Measurements from ENCODE around the gene KCNJ11.

KCNJ11 gene

DNA sequence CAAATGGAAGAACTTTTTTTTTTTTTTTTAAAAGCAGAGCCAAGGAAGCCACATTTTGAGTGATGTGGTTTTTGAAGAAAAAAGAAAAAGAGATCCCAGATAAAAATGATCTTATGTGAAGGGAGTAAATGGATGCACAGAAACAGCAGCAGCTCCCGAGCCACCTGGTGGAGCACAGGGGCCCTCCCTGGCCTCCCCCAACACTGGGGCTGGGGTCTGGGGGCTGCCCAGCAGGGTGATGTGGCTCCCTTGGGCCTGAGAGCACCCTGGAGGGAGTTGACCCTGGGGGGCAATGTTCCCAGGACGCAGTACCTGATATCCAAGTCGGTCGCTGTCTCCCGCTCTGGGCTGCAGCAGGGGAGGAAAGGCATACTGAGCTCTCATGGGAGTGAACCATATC lies 26.5 kb upstream of the KCNJ11 start:
- H3K4me3 ChIP-seq (ENCODE audit: low read depth, low read length) = no peak overlapping the region

DNA sequence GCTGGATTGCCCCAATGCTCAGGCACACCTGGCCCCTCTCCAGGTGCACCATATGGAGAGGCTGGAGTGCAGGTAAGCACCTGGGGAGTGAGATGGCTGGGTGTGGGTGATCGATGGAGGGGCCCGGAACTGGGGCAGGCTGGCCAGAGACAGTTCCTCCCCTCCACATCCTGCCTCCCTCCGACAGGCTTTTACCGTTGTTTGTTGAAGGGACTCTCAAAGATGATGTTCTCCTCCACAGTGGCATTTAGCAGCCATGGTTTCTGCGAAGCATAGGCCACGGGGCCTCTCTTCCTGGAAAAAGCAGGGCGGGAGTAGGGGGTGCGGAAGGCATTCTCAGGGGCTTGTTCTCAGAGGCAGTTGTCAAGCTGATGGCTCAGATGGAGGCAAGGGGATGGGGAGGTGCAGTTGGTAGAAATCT lies 25.9 kb upstream of the KCNJ11 start:
- no peak for DNase-seq (ENCODE audit: low read depth)
- no peak overlapping the region for H3K4me3 ChIP-seq (ENCODE audit: low read depth, low read length)
- TF ChIP-seq, protein P1, sequence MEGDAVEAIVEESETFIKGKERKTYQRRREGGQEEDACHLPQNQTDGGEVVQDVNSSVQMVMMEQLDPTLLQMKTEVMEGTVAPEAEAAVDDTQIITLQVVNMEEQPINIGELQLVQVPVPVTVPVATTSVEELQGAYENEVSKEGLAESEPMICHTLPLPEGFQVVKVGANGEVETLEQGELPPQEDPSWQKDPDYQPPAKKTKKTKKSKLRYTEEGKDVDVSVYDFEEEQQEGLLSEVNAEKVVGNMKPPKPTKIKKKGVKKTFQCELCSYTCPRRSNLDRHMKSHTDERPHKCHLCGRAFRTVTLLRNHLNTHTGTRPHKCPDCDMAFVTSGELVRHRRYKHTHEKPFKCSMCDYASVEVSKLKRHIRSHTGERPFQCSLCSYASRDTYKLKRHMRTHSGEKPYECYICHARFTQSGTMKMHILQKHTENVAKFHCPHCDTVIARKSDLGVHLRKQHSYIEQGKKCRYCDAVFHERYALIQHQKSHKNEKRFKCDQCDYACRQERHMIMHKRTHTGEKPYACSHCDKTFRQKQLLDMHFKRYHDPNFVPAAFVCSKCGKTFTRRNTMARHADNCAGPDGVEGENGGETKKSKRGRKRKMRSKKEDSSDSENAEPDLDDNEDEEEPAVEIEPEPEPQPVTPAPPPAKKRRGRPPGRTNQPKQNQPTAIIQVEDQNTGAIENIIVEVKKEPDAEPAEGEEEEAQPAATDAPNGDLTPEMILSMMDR (IDR thresholded peaks at IDR 0.05; ENCODE audit: insufficient read depth, low read depth, low read length, missing control alignments) = no peak

More for the DNA sequence above, 26.5 kb upstream of the KCNJ11 start:
- no peak for DNase-seq (ENCODE audit: low read depth)
- TF ChIP-seq, protein P1 (IDR thresholded peaks at IDR 0.05; ENCODE audit: insufficient read depth, low read depth, low read length, missing control alignments) = no peak

DNA sequence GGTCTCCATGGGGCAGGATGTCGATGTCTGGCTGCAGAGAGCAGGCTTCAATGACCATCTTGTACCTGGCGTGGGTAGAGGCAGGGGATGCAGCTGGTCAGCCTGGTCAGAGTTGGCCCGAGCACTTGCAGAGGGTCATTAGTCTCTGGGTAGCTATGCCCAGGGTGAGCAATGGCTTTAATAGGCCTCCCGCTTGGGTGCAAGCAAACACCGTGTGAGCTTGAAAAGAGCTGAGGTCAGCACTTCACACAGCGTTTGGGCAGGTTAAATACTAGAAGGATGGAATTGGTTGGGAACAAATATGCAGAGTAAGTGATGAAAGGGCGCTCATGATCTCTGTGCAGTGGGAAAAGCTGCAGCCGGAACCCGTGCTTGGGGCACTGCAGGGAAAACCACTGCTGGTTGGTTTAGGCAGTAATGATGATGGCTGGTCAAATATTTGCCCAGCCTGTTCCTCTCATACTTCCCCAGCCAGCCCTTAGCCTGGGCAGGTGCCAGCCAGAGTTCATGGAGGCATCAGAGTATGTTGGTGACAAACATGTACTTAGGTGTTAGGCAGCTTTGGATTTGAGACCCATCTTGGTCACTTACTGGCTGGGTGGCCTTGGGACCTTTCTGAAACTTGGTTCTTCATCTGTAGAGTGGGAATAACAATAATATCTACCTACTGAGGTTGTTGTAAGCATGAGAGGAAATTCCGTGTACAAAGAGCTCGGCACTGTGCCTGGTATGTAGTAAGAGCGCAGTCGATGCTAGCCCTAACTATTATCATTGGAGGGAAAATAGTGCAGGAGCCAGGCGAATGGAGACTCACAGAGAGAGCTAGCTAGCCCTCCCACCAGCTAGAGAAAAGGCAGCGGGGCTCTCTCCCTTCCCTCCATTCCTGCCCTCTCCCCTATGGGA lies 25.2 kb upstream of the KCNJ11 start:
- TF ChIP-seq, protein P1 (IDR thresholded peaks at IDR 0.05; ENCODE audit: insufficient read depth, low read depth, low read length, missing control alignments) = no peak
- no peak overlapping the region for H3K4me3 ChIP-seq (ENCODE audit: low read depth, low read length)
- no peak for DNase-seq (ENCODE audit: low read depth)

DNA sequence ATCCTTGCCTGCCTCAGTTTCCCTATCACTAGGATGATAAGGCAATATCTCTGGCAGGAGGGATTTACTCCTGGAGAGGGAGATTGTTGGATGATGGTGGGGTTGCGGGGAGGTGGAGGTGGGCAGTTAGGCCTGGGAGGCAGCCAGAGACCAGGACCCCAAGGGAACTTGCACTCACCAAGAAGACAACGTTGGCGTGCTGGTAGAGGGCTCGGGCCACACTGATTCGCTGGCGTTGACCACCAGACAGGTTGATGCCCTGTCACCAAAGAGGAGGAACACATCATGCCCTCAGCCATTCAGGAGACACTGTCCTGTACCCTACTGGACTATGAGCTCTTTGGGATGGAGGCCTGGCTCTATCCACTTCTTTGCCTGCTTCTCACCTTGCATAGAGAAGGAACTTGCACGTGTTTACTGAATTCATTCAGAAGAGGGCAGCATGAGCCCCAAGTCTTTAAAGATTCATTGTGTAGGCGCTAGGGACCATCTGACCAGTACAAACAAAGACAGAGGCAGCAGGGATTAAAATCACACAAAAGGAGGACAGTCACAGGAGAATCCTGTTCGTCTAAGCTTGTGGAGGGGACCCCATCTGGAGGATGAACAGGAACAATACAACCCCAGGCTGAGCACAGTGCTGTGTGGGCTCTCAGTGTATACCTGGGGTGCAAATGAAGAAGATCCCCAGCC lies 24.2 kb upstream of the KCNJ11 start:
- TF ChIP-seq, protein P1 (IDR thresholded peaks at IDR 0.05; ENCODE audit: insufficient read depth, low read depth, low read length, missing control alignments) = no peak
- no peak for DNase-seq (ENCODE audit: low read depth)
- H3K4me3 ChIP-seq (ENCODE audit: low read depth, low read length) = no peak overlapping the region

DNA sequence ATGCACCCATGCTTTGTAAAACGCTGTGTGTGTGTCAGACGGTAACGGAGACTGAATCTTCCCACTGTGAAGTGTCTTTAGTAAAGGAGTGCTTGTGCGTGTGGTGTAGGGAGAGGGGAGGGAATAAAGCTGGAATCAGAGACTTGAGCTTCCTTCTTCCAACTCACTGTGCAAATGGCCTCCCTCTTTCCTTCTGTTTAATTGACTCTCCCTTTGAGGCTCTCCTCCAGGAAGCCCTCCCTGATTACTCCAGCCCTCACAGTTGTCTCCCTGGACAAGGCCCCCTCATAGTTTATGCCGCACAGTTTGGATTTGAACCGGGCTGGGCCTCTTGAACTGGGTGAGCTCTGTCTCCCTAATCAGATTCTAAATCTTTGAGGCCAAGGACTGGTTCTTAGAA lies 23.0 kb upstream of the KCNJ11 start:
- TF ChIP-seq, protein P1 (IDR thresholded peaks at IDR 0.05; ENCODE audit: insufficient read depth, low read depth, low read length, missing control alignments) = no peak
- no peak for DNase-seq (ENCODE audit: low read depth)
- H3K4me3 ChIP-seq (ENCODE audit: low read depth, low read length) = no peak overlapping the region

DNA sequence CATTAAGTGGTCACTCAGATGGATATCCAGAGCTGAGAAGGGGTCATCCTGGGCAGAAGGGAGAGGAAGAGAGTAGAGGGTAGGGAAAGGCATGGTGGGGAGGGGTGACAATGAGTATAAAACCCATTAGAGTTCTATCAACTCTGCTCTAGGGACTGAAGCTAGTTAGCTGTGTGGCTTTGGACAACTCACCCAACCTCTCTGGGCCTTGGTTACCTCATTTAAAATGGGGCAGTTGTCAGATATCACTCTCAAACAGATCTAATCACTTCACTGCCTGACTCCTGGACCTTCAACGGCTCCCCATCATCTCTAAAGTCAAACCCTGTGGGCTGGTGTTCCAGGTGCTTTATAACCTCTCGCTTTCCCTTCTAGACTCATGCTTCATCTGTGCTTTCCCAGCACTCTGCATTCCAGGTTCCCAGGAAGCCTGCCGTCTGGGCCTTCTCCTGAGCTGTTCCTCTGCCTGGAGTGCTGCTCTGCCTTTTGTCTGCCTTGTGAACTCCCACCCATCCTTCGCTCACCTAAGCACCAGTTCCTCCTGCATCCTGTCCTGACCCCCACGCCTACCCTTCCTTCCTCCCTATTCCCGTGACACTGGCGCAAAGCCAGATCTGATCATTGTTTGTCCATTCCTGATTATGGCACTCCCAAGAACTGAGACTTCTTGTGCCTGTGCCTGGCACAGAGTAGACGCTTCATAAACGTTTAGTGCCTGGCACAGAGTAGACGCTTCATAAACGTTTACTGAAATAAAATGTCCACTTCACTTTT lies 22.3 kb upstream of the KCNJ11 start:
- TF ChIP-seq, protein P1 (IDR thresholded peaks at IDR 0.05; ENCODE audit: insufficient read depth, low read depth, low read length, missing control alignments) = no peak
- H3K4me3 ChIP-seq (ENCODE audit: low read depth, low read length) = no peak overlapping the region
- no peak for DNase-seq (ENCODE audit: low read depth)

Measured in GM12865 (cell line).